Measurements from ENCODE around the gene LAMP1. TPM values are rescaled to one million over a fixed set of nuclear protein-coding genes. Genes with fewer than 3 reads are reported as not detected.
"Not testable (repeated sequence)": the region's sequence is repeated elsewhere in the genome, so short reads cannot be mapped to it uniquely, and the experiment has no call there.

The LAMP1 gene
- total RNA-seq (100 to 1,000 TPM; 101 to 109 TPM), polyA plus RNA-seq (10 to 100 TPM; 22.7 to 28.1 (median 23.0) TPM), total RNA-seq (132 to 178 (median 166) reads per million in 6 experiments)

- Mint-ChIP-seq H3K36me3 (peaks cover 0 to 10% (median 5%) of the 10 kb centered on the region in 3 donors), H3K27me3 (peaks cover 3 to 21% (median 12%) of the 10 kb centered on the region in 5 donors), H3K27ac (peak within 1 kb of the TSS; percentile 96 to 100 (median 99)), H3K9me3 (peaks cover 0 to 4% (median 1%) of the 10 kb centered on the region in 9 donors), H3K4me1 (peaks cover 22 to 49% (median 42%) of the 10 kb centered on the region in 4 donors), H3K4me3 (peak within 1 kb of the TSS; percentile 77 to 99 (median 98))
- peak; percentile 97 to 100 (median 100) for DNase-seq
- POLR2A ChIA-PET, result interaction anchor here (0.9 to 1.4 kb wide), 4 partner anchors 12 to 88 kb away, joined by 4 to 17 read pairs (median 4); partner anchors contain the start of genes CUL4A and PCID2
- peak; percentile 83 to 85 for ATAC-seq
These were observed at the start of gene LAMP1 for GRCh38 chr13:113296823-113297369. Gene LAMP1, plus strand, starts transcription at chr13:113297239. Its CDS starts 196 bp downstream, at chr13:113297435.

- H3K27me3 Mint-ChIP-seq, result no peaks in the 10 kb centered on the region
- peaks cover 0 to 94% (median 29%) of the 10 kb centered on the region in 3 donors for H3K36me3 Mint-ChIP-seq
- H3K4me1 Mint-ChIP-seq, result peaks cover 0 to 3% (median 0%) of the 10 kb centered on the region in 4 donors
- no peak overlapping the region for H3K4me3 Mint-ChIP-seq
- no peak for ATAC-seq
- H3K9me3 Mint-ChIP-seq, result no peaks in the 10 kb centered on the region
- POLR2A ChIA-PET, result no interaction called here
- no peak for DNase-seq
- peak overlapping the region in 1 of 10 donors; percentile 14 for H3K27ac Mint-ChIP-seq
These were observed 44.4 kb upstream of the LAMP1 start for GRCh38 chr13:113252516-113253095.

- POLR2A ChIA-PET, H3K27ac Mint-ChIP-seq, H3K4me3 Mint-ChIP-seq, ATAC-seq, DNase-seq, H3K27me3 Mint-ChIP-seq, H3K9me3 Mint-ChIP-seq, H3K4me1 Mint-ChIP-seq: not testable (repeated sequence)
- peaks cover 8 to 89% (median 40%) of the 10 kb centered on the region in 3 donors for H3K36me3 Mint-ChIP-seq
These were observed 39.1 kb upstream of the LAMP1 start for GRCh38 chr13:113257908-113258307.

GRCh38 chr13:113258321-113259054 is 38.6 kb upstream of the LAMP1 start:
- ATAC-seq (no peak), DNase-seq (no peak)
- Mint-ChIP-seq H3K36me3 (peaks cover 8 to 87% (median 39%) of the 10 kb centered on the region in 3 donors), H3K27me3 (no peaks in the 10 kb centered on the region), H3K27ac (no peak overlapping the region), H3K9me3 (no peaks in the 10 kb centered on the region), H3K4me3 (no peak overlapping the region), H3K4me1 (no peaks in the 10 kb centered on the region)
- POLR2A ChIA-PET, result no interaction called here

GRCh38 chr13:113260996-113261395 is 36.0 kb upstream of the LAMP1 start:
- Mint-ChIP-seq H3K27me3 (no peaks in the 10 kb centered on the region), H3K36me3 (peaks cover 8 to 74% (median 36%) of the 10 kb centered on the region in 3 donors), H3K4me3 (no peak overlapping the region), H3K4me1 (no peaks in the 10 kb centered on the region), H3K9me3 (no peaks in the 10 kb centered on the region), H3K27ac (no peak overlapping the region)
- POLR2A ChIA-PET, result no interaction called here
- ATAC-seq, result no peak
- no peak for DNase-seq

- Mint-ChIP-seq H3K36me3 (peaks cover 8 to 59% (median 25%) of the 10 kb centered on the region in 3 donors), H3K27ac (peak overlapping the region in 1 of 10 donors; percentile 32)
- H3K27me3 Mint-ChIP-seq, H3K9me3 Mint-ChIP-seq, H3K4me3 Mint-ChIP-seq, POLR2A ChIA-PET, H3K4me1 Mint-ChIP-seq, DNase-seq, ATAC-seq: not testable (repeated sequence)
These were observed 34.0 kb upstream of the LAMP1 start for GRCh38 chr13:113263016-113263415.

GRCh38 chr13:113267642-113268405 is 29.2 kb upstream of the LAMP1 start:
- Mint-ChIP-seq H3K4me3 (no peak overlapping the region), H3K4me1 (peaks cover 0 to 3% (median 0%) of the 10 kb centered on the region in 4 donors), H3K9me3 (no peaks in the 10 kb centered on the region), H3K27ac (peak overlapping the region in 3 of 10 donors; percentile 36 to 79 (median 51)), H3K27me3 (no peaks in the 10 kb centered on the region), H3K36me3 (peaks cover 0 to 24% (median 0%) of the 10 kb centered on the region in 3 donors)
- POLR2A ChIA-PET, result no interaction called here
- ATAC-seq, result no peak
- no peak for DNase-seq

- POLR2A ChIA-PET, result interaction anchor here (0.7 kb wide), 1 partner anchor 124 kb away, joined by 3 read pairs; no protein-coding TSS in a partner anchor
- H3K36me3 Mint-ChIP-seq, result peaks cover 0 to 11% (median 0%) of the 10 kb centered on the region in 3 donors
- peaks cover 0 to 15% (median under 1%) of the 10 kb centered on the region in 5 donors for H3K27me3 Mint-ChIP-seq
- ATAC-seq (no peak), DNase-seq (no peak)
- peak overlapping the region in 2 of 10 donors; percentile 47 to 56 for H3K27ac Mint-ChIP-seq
- H3K4me3 Mint-ChIP-seq, result no peak overlapping the region
- no peaks in the 10 kb centered on the region for H3K9me3 Mint-ChIP-seq
- H3K4me1 Mint-ChIP-seq, result peaks cover 6 to 11% (median 7%) of the 10 kb centered on the region in 4 donors
These were observed 25.0 kb upstream of the LAMP1 start for GRCh38 chr13:113272031-113272430.

- POLR2A ChIA-PET, result no interaction called here
- Mint-ChIP-seq H3K27ac (no peak overlapping the region), H3K27me3 (peaks cover 0 to 21% (median 3%) of the 10 kb centered on the region in 5 donors), H3K36me3 (peaks cover 0 to 8% (median 0%) of the 10 kb centered on the region in 3 donors), H3K9me3 (no peaks in the 10 kb centered on the region), H3K4me1 (peaks cover 4 to 11% (median 7%) of the 10 kb centered on the region in 4 donors), H3K4me3 (no peak overlapping the region)
- ATAC-seq, result no peak
- DNase-seq, result no peak
These were observed 24.3 kb upstream of the LAMP1 start for GRCh38 chr13:113272701-113273181.

- H3K36me3 Mint-ChIP-seq, result peaks cover 0 to 8% (median 0%) of the 10 kb centered on the region in 3 donors
- no peaks in the 10 kb centered on the region for H3K9me3 Mint-ChIP-seq
- H3K27ac Mint-ChIP-seq, result peak overlapping the region in 3 of 10 donors; percentile 47 to 76 (median 61)
- H3K27me3 Mint-ChIP-seq, result peaks cover 0 to 21% (median 5%) of the 10 kb centered on the region in 5 donors
- ATAC-seq, result no peak
- peaks cover 4 to 11% (median 7%) of the 10 kb centered on the region in 4 donors for H3K4me1 Mint-ChIP-seq
- H3K4me3 Mint-ChIP-seq, result no peak overlapping the region
- POLR2A ChIA-PET, result no interaction called here
- no peak for DNase-seq
These were observed 23.7 kb upstream of the LAMP1 start for GRCh38 chr13:113273321-113273720.

GRCh38 chr13:113273851-113274590 is 23.0 kb upstream of the LAMP1 start:
- Mint-ChIP-seq H3K27me3 (peaks cover 3 to 21% (median 11%) of the 10 kb centered on the region in 5 donors), H3K4me1 (peaks cover 4 to 11% (median 7%) of the 10 kb centered on the region in 4 donors), H3K27ac (peak overlapping the region in 2 of 10 donors; percentile 30 to 76), H3K36me3 (peaks cover 0 to 8% (median 0%) of the 10 kb centered on the region in 3 donors), H3K9me3 (no peaks in the 10 kb centered on the region), H3K4me3 (peak overlapping the region in 1 of 10 donors; percentile 3)
- POLR2A ChIA-PET, result no interaction called here
- DNase-seq (no peak), ATAC-seq (no peak)
